ENCODE results near the gene FCN3.
"Not testable (repeated sequence)": the region's sequence is repeated elsewhere in the genome, so short reads cannot be mapped to it uniquely, and the experiment has no call there.

FCN3 gene

GRCh38 chr1:27374362-27375086 lies at the start of gene FCN3:
Gene FCN3, minus strand, starts transcription at chr1:27374824. Its CDS starts 6 bp downstream, at chr1:27374818.
- DNase-seq (ENCODE audit: low read depth): no peak

DNA sequence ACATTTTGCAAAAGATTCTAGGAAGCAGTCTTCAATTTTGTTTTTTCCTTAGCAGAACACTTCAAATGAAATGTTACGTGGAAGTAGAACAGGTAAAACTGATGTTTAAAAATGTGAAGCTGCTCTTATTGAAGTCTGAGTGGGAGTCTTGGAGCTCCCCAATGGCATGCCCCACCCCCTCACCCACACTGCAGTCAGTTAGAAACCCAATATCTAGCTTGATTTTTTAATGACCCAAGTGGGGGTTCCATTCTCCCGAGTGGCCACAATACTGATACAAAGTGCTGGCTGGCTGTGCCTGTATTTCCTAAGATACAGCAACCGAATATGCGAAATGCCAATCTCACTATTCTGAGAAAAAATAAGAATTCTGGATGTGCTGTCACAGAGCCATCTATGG lies 49.1 kb upstream of the FCN3 start:
- DNase-seq (ENCODE audit: low read depth): no peak

DNA sequence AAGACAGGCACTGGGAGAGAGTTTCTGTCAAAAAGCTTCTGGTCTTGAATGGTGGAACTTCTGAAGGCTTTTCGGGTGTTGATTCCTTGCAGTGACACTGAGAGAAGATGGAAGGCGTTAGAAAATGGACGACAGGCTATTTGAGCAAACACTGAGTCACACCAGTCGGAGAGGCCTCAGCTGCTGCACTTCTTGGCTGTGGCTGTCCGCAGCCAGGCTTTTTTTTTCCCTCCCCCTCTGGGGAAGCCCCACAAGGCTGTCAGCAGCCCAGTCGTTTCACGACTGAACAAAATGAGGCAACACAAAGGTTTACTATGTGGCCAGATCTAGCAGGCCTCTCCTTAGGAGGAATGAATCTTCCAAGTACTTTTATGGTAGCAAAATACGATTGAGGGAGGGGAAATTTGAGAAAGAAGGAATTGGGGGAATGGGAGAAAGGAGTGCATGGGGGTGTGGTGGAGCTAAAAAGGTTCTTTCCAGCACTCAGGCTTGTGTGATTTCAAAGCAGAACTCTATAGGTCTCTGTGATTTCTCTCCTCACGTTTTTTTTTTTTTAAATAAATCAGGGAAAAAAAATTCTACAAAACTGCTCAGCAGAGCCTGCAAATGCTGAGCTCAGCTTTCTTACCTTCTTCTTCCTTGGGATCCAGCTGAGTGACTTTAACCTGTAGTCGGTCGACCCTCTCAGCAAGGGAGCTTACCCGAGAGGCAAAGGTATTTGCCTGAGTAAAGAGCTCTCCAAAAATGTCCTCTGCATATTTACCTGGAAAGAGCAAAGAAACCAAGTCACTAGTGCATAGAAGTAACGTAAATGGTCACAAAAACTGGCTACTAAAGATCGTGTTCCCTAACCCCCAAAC lies 43.9 kb upstream of the FCN3 start:
- no peak for DNase-seq (ENCODE audit: low read depth)

DNA sequence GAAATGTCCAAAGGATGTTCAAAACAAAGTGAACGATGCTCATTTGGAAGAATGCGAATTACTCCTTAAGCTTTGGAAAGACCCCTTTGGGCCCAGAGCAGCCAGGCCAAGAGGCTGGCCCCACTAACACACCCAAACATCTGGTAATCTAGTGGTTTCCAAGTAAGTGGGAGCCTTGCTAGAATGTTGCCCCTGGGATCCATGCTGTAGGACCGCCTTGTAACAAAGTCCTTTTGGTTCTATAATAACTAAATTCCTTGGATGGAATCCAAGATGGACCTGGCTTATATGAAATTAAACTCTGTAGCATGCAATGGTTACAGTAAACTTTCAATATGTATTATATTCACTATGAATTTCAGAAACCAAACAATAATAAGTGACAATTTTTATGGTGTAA lies 43.1 kb upstream of the FCN3 start:
- no peak for DNase-seq (ENCODE audit: low read depth)

DNA sequence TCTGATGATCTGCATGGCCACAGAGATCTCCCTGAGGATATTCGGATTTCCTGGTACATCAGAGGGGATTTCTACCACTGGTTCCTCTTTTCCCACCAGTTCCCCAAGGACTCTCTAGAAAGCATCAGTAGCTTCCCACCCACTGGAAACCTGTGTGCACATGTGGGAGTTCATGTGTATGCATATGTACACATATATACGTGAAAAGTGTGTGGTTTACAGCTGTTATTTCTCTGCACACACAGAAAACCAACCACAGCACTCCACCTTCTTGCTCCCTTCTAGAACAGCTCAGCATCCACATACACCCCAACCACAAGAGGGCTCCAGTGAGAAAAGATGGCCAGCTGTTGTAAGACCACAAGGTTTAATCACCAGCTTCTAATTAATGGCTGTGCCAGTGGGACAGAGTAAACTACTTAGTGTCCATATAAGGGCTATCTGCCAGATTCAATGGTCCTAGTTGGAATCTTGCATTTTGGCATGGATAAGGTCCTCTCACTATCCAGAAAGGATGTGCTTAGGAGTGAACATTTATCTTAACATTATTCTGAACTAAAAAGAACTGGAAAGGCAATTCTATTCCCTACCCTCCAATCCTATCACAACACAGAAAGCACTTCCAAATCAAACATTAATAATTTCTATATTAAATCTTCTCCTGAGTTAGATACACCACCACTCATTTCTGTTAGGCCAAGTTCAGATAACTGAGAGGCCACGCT lies 41.9 kb upstream of the FCN3 start:
- peak; percentile 29 for DNase-seq (ENCODE audit: low read depth)

DNA sequence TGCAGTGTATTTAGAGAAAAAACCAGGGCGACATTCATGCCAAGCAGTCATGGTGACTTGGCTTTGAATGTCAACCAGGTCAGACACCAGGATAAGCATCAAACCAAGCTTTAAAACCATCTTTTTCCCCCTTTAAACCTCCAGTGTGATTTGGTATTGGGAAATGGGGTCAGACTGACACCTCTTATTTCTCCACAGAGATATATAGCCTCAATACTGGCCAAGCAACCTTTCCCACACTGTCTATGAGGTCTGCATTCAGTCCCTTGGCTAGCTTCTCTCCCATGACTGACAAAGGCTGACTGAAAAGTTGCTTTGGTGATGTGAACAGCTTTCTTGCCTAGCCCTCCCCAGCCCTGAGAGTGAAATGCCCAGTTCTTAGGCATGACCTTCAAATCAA lies 39.5 kb upstream of the FCN3 start:
- DNase-seq (ENCODE audit: low read depth): no peak

DNA sequence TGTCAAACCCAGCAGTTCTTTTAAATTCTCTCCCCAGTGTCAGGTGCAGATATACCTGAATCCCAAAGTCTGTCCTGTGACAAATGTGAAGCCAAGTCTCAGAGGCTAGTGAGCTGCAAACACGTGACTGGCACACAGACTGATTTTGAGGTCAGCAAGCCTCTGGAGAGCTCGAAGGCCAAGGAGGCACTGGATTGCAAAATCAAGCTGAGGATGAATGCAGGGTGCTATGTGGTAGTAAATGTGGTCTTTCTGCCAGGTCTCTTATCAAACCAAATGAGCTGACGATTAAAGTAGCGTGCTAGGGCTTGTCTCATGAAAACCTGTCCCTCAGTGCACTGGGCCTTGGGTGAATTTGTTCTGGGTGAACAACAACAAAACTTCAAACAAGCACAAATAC lies 38.4 kb upstream of the FCN3 start:
- no peak for DNase-seq (ENCODE audit: low read depth)

DNA sequence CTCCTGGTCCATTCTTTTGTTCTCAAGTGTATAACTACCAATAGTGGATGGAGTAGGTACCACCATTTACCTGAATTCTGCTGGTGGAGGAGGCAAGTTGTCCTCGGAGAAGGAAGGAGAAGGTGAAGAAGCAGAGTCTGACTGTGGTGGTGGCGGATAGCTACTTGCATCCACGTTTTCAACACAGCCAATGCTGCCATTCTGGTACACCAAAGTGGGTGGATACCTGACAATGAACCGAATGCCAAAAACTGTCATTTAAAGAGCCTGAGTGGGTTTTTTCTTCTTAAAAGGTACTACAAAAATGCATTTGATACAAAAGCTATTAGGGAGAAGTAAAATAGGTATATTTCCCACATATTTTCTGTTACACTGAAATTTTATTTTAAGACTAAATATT lies 37.9 kb upstream of the FCN3 start:
- DNase-seq (ENCODE audit: low read depth): no peak

DNA sequence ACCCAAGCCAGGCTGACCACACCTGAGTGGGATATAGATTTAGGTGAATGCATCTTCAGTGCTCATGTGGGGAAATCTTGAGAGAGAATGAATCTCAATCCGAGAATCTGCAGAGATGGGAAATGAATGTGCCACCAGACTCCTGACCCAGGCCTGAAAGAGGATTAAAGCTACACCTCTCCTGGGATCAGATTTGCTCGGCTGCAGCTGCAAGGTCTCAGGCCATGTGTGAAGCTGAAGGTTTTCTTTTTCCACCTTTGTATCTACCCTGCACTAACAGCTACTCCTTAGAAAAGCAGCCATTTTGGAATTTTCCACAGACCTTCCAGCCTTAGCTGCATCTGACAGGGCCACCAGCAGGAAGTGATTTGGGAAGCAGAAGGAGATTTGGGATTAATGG lies 36.1 kb upstream of the FCN3 start:
- no peak for DNase-seq (ENCODE audit: low read depth)

GRCh38 chr1:27409669-27410068 lies 35.0 kb upstream of the FCN3 start:
- DNase-seq (ENCODE audit: low read depth): no peak

DNA sequence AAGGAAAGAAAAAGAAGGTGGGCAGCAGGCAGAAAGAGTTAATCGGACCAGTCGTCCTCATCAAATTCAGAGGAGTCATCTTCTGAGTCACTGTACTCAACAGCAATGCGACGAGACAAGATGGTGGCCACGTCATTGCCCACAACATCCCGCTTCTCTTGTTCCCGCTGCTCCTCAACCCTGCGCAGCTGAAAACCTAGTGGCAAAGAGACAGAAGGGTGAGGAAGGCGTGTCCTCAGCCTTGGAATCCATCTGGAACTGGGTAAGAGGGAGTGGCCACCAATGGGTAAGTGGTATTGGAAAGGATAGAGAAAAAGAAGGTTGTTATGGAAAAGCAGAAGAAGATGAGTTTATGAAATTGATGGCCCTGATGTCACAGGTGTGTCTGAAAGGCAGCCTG lies 33.5 kb upstream of the FCN3 start:
- no peak for DNase-seq (ENCODE audit: low read depth)

DNA sequence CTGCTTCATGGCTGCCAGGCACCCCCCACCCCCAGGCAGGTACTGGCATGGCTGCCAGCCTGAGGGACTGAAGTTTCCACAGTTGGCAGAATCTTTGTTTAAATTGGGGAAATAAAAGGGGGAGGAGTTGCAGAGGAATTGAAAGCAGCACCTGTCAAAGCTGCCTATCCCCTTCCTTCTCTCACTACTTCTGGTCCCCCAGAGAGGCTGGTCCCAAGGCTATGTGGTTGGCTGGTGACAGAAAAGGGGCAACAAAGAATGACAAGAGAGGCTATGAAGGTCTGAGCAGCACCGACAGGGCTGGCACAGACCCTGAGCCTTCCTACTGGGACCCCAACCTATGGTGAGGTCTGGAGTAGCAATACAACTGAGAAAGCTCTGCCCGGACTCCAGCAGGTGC lies 32.2 kb upstream of the FCN3 start:
- DNase-seq (ENCODE audit: low read depth): not testable (repeated sequence)

- DNase-seq (ENCODE audit: low read depth): no peak
These were observed 31.7 kb upstream of the FCN3 start for GRCh38 chr1:27406362-27406680.

GRCh38 chr1:27405598-27406361 lies 31.2 kb upstream of the FCN3 start:
- not testable (repeated sequence) for DNase-seq (ENCODE audit: low read depth)

- no peak for DNase-seq (ENCODE audit: low read depth)
These were observed 30.4 kb upstream of the FCN3 start for GRCh38 chr1:27405074-27405473.

DNA sequence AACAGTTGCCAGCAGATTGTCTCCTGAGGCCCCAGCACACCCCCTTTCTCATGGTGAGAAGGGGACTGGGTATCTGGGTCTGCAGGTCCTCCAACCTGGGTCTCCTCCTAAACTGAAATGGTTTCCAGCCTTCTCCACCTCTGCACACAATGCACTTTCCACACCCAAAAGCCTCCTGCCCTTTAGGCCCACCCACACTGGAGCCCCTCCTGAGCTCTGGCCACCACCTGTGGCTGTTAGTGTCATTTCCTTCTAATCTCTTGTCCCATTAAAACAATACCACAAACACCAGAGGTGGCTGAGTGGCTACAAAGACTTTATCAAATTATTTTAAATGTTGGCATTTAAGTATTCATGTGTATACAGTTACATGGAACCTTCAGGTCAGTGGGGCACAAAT lies 29.3 kb upstream of the FCN3 start:
- DNase-seq (ENCODE audit: low read depth): no peak

GRCh38 chr1:27403065-27403726 lies 28.6 kb upstream of the FCN3 start:
- DNase-seq (ENCODE audit: low read depth): no peak

DNA sequence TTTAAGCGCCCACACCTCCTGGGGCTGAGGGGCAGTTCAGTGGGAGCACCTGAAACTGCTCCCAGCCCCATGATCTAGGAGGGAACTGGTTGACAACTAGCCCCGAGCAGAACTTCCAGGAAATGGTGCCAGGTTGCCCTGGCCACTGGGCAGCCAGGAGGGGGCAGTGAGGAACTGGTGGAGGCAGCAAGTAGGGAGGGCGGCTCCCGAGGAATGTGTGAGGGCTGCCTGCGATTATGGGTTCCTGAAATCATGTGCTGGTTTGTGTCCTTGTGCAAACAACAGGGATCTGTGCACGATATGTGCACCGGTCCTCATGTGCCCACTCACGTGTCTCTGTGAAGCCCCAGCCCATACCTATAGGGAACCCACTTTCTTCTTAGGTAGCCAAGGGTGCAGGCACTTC lies 27.7 kb upstream of the FCN3 start:
- DNase-seq (ENCODE audit: low read depth): no peak

DNA sequence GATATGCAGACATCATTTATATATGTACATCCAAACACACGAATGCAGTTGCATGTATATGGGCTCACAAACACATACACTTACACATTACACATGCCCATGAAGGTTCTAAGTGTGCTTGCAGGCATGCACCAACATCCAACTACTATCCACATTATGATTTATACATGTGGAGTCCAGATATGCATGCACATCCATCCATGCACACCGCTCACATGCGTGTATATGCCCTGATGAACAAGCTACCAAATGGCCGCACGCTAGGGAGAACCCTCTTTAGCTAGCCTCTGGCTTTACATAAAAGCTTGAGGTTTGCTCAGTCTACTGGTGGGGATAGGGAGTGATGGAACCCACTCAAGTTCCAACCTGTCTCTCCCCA lies 26.3 kb upstream of the FCN3 start:
- DNase-seq (ENCODE audit: low read depth): no peak

GRCh38 chr1:27400082-27400962 lies 25.7 kb upstream of the FCN3 start:
- DNase-seq (ENCODE audit: low read depth): no peak
